Astrocyte (in vitro differentiated cells and primary cell): ENCODE measurements around the gene SREBF1. TPM values are rescaled to one million over a fixed set of nuclear protein-coding genes. Genes with fewer than 3 reads are reported as not detected.

Source experiments
- DNase-seq: peaks from one replicate; pipeline ENCODE4 v3.0.0-alpha.2; 2010; ENCODE audit warnings: low read depth
- FAIRE-seq: peaks from 2 replicates; lab custom pipeline; 2011; peaks lifted over from hg19 to GRCh38; lab: Jason Lieb, UNC
- H2AFZ ChIP-seq: 2 replicates; pipeline ENCODE4 v1.6.0; 2012; ENCODE audit warnings: low read depth, low read length, inconsistent platforms
- H3K27ac ChIP-seq: 2 replicates; pipeline ENCODE4 v1.5.1; 2011; ENCODE audit warnings: low read depth, low read length, inconsistent platforms
- H3K27me3 ChIP-seq: 2 replicates; pipeline ENCODE4 v1.6.0; 2011; ENCODE audit warnings: low read length, inconsistent platforms; ENCODE audit not compliant: insufficient read depth
- H3K36me3 ChIP-seq: 2 replicates; pipeline ENCODE4 v1.5.1; 2011; ENCODE audit warnings: low read length, inconsistent platforms; ENCODE audit not compliant: insufficient read depth
- H3K4me1 ChIP-seq: 2 replicates; pipeline ENCODE4 v1.5.1; 2011; ENCODE audit warnings: low read length, inconsistent platforms; ENCODE audit not compliant: insufficient read depth
- H3K4me2 ChIP-seq: 2 replicates; pipeline ENCODE4 v1.6.0; 2012; ENCODE audit warnings: low read length, inconsistent platforms
- H3K4me3 ChIP-seq: 2 replicates; pipeline ENCODE4 v1.5.1; 2011; ENCODE audit warnings: low read depth, mild to moderate bottlenecking, low read length, inconsistent platforms; ENCODE audit not compliant: insufficient read depth
- H3K79me2 ChIP-seq: 2 replicates; pipeline ENCODE4 v1.6.0; 2012; ENCODE audit warnings: mild to moderate bottlenecking, low read length, inconsistent platforms; ENCODE audit not compliant: insufficient read depth
- H3K9ac ChIP-seq: 2 replicates; pipeline ENCODE4 v1.6.0; 2012; ENCODE audit warnings: mild to moderate bottlenecking, low read length, inconsistent platforms
- H3K9me3 ChIP-seq: 2 replicates; pipeline ENCODE4 v1.5.1; 2012; ENCODE audit warnings: low read depth, mild to moderate bottlenecking, low read length, inconsistent platforms; ENCODE audit not compliant: insufficient read depth
- H4K20me1 ChIP-seq: 2 replicates; pipeline ENCODE4 v1.6.0; 2012; ENCODE audit warnings: low read length, inconsistent platforms; ENCODE audit not compliant: insufficient read depth
- H3K27ac Mint-ChIP-seq: one replicate; pipeline ENCODE4 v1.8.0; 2021; ENCODE audit warnings: mild to moderate bottlenecking, mixed read lengths; ENCODE audit not compliant: unreplicated experiment
- H3K27me3 Mint-ChIP-seq: one replicate; pipeline ENCODE4 v1.8.0; 2021; ENCODE audit warnings: low read depth, mixed read lengths; ENCODE audit not compliant: unreplicated experiment
- H3K36me3 Mint-ChIP-seq: one replicate; pipeline ENCODE4 v1.8.0; 2021; ENCODE audit warnings: low read depth, mixed read lengths; ENCODE audit not compliant: unreplicated experiment
- H3K4me1 Mint-ChIP-seq: one replicate; pipeline ENCODE4 v1.8.0; 2021; ENCODE audit warnings: low read depth, mixed read lengths; ENCODE audit not compliant: unreplicated experiment
- H3K4me3 Mint-ChIP-seq: one replicate; pipeline ENCODE4 v1.8.0; 2021; ENCODE audit warnings: mild to moderate bottlenecking, moderate library complexity, mixed read lengths; ENCODE audit not compliant: unreplicated experiment
- H3K9me3 Mint-ChIP-seq: one replicate; pipeline ENCODE4 v1.8.0; 2021; ENCODE audit warnings: mild to moderate bottlenecking, mixed read lengths; ENCODE audit not compliant: unreplicated experiment
- EZH2 ChIP-seq: IDR thresholded peaks from 2 replicates; pipeline ENCODE4 v1.6.1; 2012; ENCODE audit warnings: mild to moderate bottlenecking, low read length, inconsistent platforms; ENCODE audit not compliant: insufficient read depth
- total RNA-seq: library from RNA; stranded (reverse); gene quantifications from 2 replicates; pipeline ENCODE4 v1.2.1, GENCODE V29; 2021
- TF ChIP-seq, protein P1 (sequence below): IDR thresholded peaks from 2 replicates; pipeline ENCODE4 v1.5.1; 2011; ENCODE audit warnings: low read depth, mild to moderate bottlenecking, inconsistent platforms, low read length, moderate library complexity; ENCODE audit not compliant: insufficient read depth

The SREBF1 gene
- total RNA-seq, 1 donor from 2014 or later: 65.6 TPM

- H3K27ac ChIP-seq: no peak overlapping the region
- H2AFZ ChIP-seq: no peak overlapping the region
- no peaks in the 10 kb centered on the region for H3K9me3 ChIP-seq
- H3K36me3 Mint-ChIP-seq: peaks cover 7% of the 10 kb centered on the region
- TF ChIP-seq, protein P1, sequence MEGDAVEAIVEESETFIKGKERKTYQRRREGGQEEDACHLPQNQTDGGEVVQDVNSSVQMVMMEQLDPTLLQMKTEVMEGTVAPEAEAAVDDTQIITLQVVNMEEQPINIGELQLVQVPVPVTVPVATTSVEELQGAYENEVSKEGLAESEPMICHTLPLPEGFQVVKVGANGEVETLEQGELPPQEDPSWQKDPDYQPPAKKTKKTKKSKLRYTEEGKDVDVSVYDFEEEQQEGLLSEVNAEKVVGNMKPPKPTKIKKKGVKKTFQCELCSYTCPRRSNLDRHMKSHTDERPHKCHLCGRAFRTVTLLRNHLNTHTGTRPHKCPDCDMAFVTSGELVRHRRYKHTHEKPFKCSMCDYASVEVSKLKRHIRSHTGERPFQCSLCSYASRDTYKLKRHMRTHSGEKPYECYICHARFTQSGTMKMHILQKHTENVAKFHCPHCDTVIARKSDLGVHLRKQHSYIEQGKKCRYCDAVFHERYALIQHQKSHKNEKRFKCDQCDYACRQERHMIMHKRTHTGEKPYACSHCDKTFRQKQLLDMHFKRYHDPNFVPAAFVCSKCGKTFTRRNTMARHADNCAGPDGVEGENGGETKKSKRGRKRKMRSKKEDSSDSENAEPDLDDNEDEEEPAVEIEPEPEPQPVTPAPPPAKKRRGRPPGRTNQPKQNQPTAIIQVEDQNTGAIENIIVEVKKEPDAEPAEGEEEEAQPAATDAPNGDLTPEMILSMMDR: no peak
- H3K9ac ChIP-seq: no peak overlapping the region
- H4K20me1 ChIP-seq: peaks cover 95% of the 10 kb centered on the region
- H3K4me3 ChIP-seq: no peak overlapping the region
- H3K4me3 Mint-ChIP-seq: no peak overlapping the region
- peak overlapping the region; percentile 26 for H3K27ac Mint-ChIP-seq
- no peak overlapping the region for H3K4me2 ChIP-seq
- peaks cover 51% of the 10 kb centered on the region for H3K79me2 ChIP-seq
- H3K4me1 ChIP-seq: peaks cover 14% of the 10 kb centered on the region
- H3K9me3 Mint-ChIP-seq: no peaks in the 10 kb centered on the region
- no peaks in the 10 kb centered on the region for H3K27me3 Mint-ChIP-seq
- no peaks in the 10 kb centered on the region for H3K36me3 ChIP-seq
- FAIRE-seq (no peak), DNase-seq (no peak)
- peaks cover 17% of the 10 kb centered on the region for H3K4me1 Mint-ChIP-seq
- H3K27me3 ChIP-seq: no peaks in the 10 kb centered on the region
Measured at GRCh38 chr17:17790637-17791464, 45.9 kb downstream of the SREBF1 start.

- TF ChIP-seq, protein P1: no peak
- no peak for TF ChIP-seq EZH2
- no peaks in the 10 kb centered on the region for H3K9me3 Mint-ChIP-seq
- H3K27me3 ChIP-seq: no peaks in the 10 kb centered on the region
- H3K36me3 Mint-ChIP-seq: peaks cover 7% of the 10 kb centered on the region
- H3K9me3 ChIP-seq: no peaks in the 10 kb centered on the region
- H3K4me2 ChIP-seq: no peak overlapping the region
- no peak overlapping the region for H3K27ac ChIP-seq
- no peak overlapping the region for H3K9ac ChIP-seq
- no peak overlapping the region for H2AFZ ChIP-seq
- FAIRE-seq: no peak
- H3K4me1 ChIP-seq: peaks cover 14% of the 10 kb centered on the region
- DNase-seq: no peak
- H3K27ac Mint-ChIP-seq: no peak overlapping the region
- peaks cover 58% of the 10 kb centered on the region for H3K79me2 ChIP-seq
- H3K27me3 Mint-ChIP-seq: no peaks in the 10 kb centered on the region
- H3K4me3 Mint-ChIP-seq: no peak overlapping the region
- H4K20me1 ChIP-seq: peaks cover 96% of the 10 kb centered on the region
- H3K36me3 ChIP-seq: no peaks in the 10 kb centered on the region
- H3K4me1 Mint-ChIP-seq: peaks cover 24% of the 10 kb centered on the region
- no peak overlapping the region for H3K4me3 ChIP-seq
Measured at GRCh38 chr17:17789828-17790636, 46.8 kb downstream of the SREBF1 start.
